Hindlimb muscle (tissue), 1 donor: ENCODE measurements around the gene NSD2. TPM values are rescaled to one million over a fixed set of nuclear protein-coding genes. Genes with fewer than 3 reads are reported as not detected.
"Not testable (repeated sequence)": the region's sequence is repeated elsewhere in the genome, so short reads cannot be mapped to it uniquely, and the experiment has no call there.

Experiments used
- DNase-seq: peaks from one replicate; pipeline ENCODE4 v3.0.0-alpha.2; 2013
- polyA plus RNA-seq: library from polyadenylated mRNA; unstranded; fragments of 120-200 nt; gene quantifications from one replicate; pipeline ENCODE4 v1.2.1, GENCODE V29; 2013; ENCODE audit not compliant: insufficient read length

The NSD2 gene
- polyA plus RNA-seq, 1 donor = 43.9 TPM

- peak; percentile 75 for DNase-seq
These were observed 28.2 kb downstream of the NSD2 start for GRCh38 chr4:1899149-1900086.

GRCh38 chr4:1900087-1900433 lies 28.9 kb downstream of the NSD2 start:
- no peak for DNase-seq

- no peak for DNase-seq
These were observed 29.4 kb downstream of the NSD2 start for GRCh38 chr4:1900624-1901023.

- no peak for DNase-seq
These were observed 29.9 kb downstream of the NSD2 start for GRCh38 chr4:1901127-1901526.

- DNase-seq = no peak
These were observed 31.1 kb downstream of the NSD2 start for GRCh38 chr4:1902243-1902642.

GRCh38 chr4:1903035-1903434 lies 31.8 kb downstream of the NSD2 start:
- DNase-seq = no peak

GRCh38 chr4:1904042-1904441 lies 32.8 kb downstream of the NSD2 start:
- no peak for DNase-seq

GRCh38 chr4:1907848-1908525 lies 36.8 kb downstream of the NSD2 start:
- no peak for DNase-seq

- not testable (repeated sequence) for DNase-seq
These were observed 38.5 kb downstream of the NSD2 start for GRCh38 chr4:1909696-1910095.

- DNase-seq = peak; percentile 19
These were observed 39.5 kb downstream of the NSD2 start for GRCh38 chr4:1910643-1911042.

- DNase-seq = not testable (repeated sequence)
These were observed 40.1 kb downstream of the NSD2 start for GRCh38 chr4:1911316-1911715.

- no peak for DNase-seq
These were observed 51.6 kb downstream of the NSD2 start for GRCh38 chr4:1922821-1923220.

- no peak for DNase-seq
These were observed 56.5 kb downstream of the NSD2 start for GRCh38 chr4:1927675-1928074.

- DNase-seq = no peak
These were observed 57.4 kb downstream of the NSD2 start for GRCh38 chr4:1928356-1929239.

- DNase-seq = no peak
These were observed 61.5 kb downstream of the NSD2 start for GRCh38 chr4:1932736-1933135.

- no peak for DNase-seq
These were observed 62.5 kb downstream of the NSD2 start for GRCh38 chr4:1933700-1934099.

GRCh38 chr4:1937550-1937949 lies 66.4 kb downstream of the NSD2 start:
- DNase-seq = no peak

- no peak for DNase-seq
These were observed 66.8 kb downstream of the NSD2 start for GRCh38 chr4:1938027-1938426.

- DNase-seq = no peak
These were observed 68.7 kb downstream of the NSD2 start for GRCh38 chr4:1939664-1940509.

- no peak for DNase-seq
These were observed 69.4 kb downstream of the NSD2 start for GRCh38 chr4:1940566-1940965.

- no peak for DNase-seq
These were observed 72.7 kb downstream of the NSD2 start for GRCh38 chr4:1943928-1944327.
